H1 (cell line): Measurements from ENCODE around the gene AIF1L. TPM values are rescaled to one million over a fixed set of nuclear protein-coding genes. Genes with fewer than 3 reads are reported as not detected.

Experiments
- CHD7 ChIP-seq: fragments of 300-600 bp; sonication (generic); IDR thresholded peaks from 2 replicates; pipeline ENCODE4 v1.7.1; 2012; ENCODE audit warnings: low read length, moderate library complexity, mild to moderate bottlenecking, inconsistent platforms; ENCODE audit not compliant: insufficient replicate concordance
- SIRT6 ChIP-seq: IDR thresholded peaks from one replicate; pipeline ENCODE4 v1.7.1; 2012; ENCODE audit warnings: low read length, inconsistent platforms
- polyA plus RNA-seq, 7 experiments: library from polyadenylated mRNA; depleted of rRNA in 3 of 7; stranded (reverse) in 5 of 7; unstranded in 2 of 7; fragments of >200 nt in 5 of 7; fragments of 200-250 nt in 2 of 7; gene quantifications; 1 replicate in 5 of 7; 2 replicates in 1 of 7; 4 replicates in 1 of 7; pipeline versions ENCODE4 v1.2.1 to v1.2.3, GENCODE V29; 2011 to 2013; ENCODE audit warnings: missing spikeins in 2 of 7, mixed read lengths in 2 of 7
- total RNA-seq: library from RNA; stranded (reverse); fragmentation: NEBNext Ultra II Directional; extraction: Animal tissue kit (Norgen Biotek cat#: 25700); gene quantifications from 2 replicates; pipeline ENCODE4 v1.2.1, GENCODE V29; 2021

AIF1L gene
- total and polyA plus RNA-seq, 2 of the 8 experiments (the other 6 are each of a cell fraction or from before 2014, with no cell fraction given), result 70.7 to 149 TPM

- TF ChIP-seq CHD7 (no peak), SIRT6 (no peak)
These were observed 4.3 kb upstream of the AIF1L start (continued) for GRCh38 chr9:131092030-131092429.
